Esophagus squamous epithelium (tissue), 5 donors: ENCODE results near the gene GPC5. TPM values are rescaled to one million over a fixed set of nuclear protein-coding genes. Genes with fewer than 3 reads are reported as not detected.

Source experiments
- DNase-seq: peaks from one replicate; lab custom pipeline; 2025; lab: John Stamatoyannopoulos, UW
- H3K27ac ChIP-seq, 4 donors: fragments of 200-600 bp; sonication (generic); one replicate each; pipeline ENCODE4 v1.5.1; 2016 to 2019; ENCODE audit warnings: mild to moderate bottlenecking in 1 of 4
- H3K27me3 ChIP-seq, 4 donors: fragments of 200-600 bp; sonication (generic); 1 replicate in 3 of 4; 2 replicates in 1 of 4; pipeline versions ENCODE4 v1.5.1 to v1.6.0; 2017 to 2021; ENCODE audit warnings: antibody characterized with exemption in 1 of 4
- H3K36me3 ChIP-seq, 3 donors: fragments of 200-600 bp; sonication (generic); one replicate each; pipeline ENCODE4 v1.5.1; 2016 to 2019
- H3K4me1 ChIP-seq, 3 donors: fragments of 200-600 bp; sonication (generic); one replicate each; pipeline ENCODE4 v1.5.1; 2017 to 2019
- H3K4me3 ChIP-seq, 4 donors: fragments of 200-600 bp; sonication (generic); 1 replicate in 3 of 4; 2 replicates in 1 of 4; pipeline ENCODE4 v1.5.1; 2016 to 2019; ENCODE audit warnings: mild to moderate bottlenecking in 2 of 4, moderate library complexity in 1 of 4
- H3K9me3 ChIP-seq, 3 donors: fragments of 200-600 bp; sonication (generic); one replicate each; pipeline ENCODE4 v1.5.1; 2016 to 2019
- POLR2A ChIP-seq, 4 donors: fragments of 450-650 bp; IDR thresholded peaks; one replicate each; pipeline ENCODE4 v1.6.1; 2017; ENCODE audit warnings: antibody characterized with exemption in 4 of 4, mild to moderate bottlenecking in 4 of 4, moderate library complexity in 3 of 4
- WGBS, 2 donors: methylation state at CpG; one replicate each; pipeline ENCODE4 v1.1.5; 2018; 5-methylcytosine and 5-hydroxymethylcytosine counted together
- intact Hi-C: fragments of 100-400 bp; cut with DNase I; formaldehyde crosslinking; loops from one replicate; pipeline ENCODE4 v1.15.0; 2022
- total RNA-seq, 4 donors: library from RNA; depleted of rRNA; stranded (reverse); fragments of >200 nt; gene quantifications; one replicate each; pipeline ENCODE4 v1.1.0, GENCODE V29; 2016
- TF ChIP-seq, protein P1 (sequence below), 6 experiments: fragments of 450-650 bp in 4 of 6; fragments of 200-600 bp in 2 of 6; sonication (generic) in 2 of 6; IDR thresholded peaks; one replicate each; pipeline ENCODE4 v1.5.1; 2016 to 2019; ENCODE audit warnings: antibody characterized with exemption in 6 of 6, mild to moderate bottlenecking in 4 of 6, moderate library complexity in 4 of 6
- donor health status: DM: yes; HTN: yes; CAD: no.

GPC5 gene
- total RNA-seq, 4 donors from 2014 or later = not detected

DNA sequence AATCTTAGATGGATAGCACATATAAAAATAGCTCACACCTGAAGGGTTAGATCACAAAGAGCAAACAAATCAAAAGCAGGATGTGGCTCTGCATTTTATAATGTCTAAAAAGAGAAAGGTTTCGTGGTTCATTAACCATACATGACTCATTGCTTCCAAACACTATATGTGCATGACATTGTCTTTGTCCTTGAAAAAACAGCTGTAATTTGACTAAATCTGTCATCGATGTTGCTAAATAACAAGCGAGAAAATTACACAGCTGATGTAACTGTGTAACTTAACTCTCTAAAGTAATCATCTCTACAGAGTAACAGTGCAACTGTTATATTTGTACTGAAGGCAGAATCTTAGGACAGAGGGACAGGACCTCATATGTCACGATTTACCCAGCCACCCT is 1445.1 kb downstream of the GPC5 start:
- Histone ChIP-seq H3K4me1 (no peaks in the 10 kb centered on the region), H3K4me3 (no peak overlapping the region), H3K36me3 (no peaks in the 10 kb centered on the region), H3K9me3 (no peaks in the 10 kb centered on the region), H3K27ac (no peak overlapping the region), H3K27me3 (no peaks in the 10 kb centered on the region)
- 18 to 21% methylated on average over 4 of the region's 4 CpGs for WGBS, 2 donors
- intact Hi-C loops = no loop called here
- no peak for DNase-seq
- TF ChIP-seq POLR2A (IDR thresholded peaks at IDR 0.05) = no peak
- TF ChIP-seq, protein P1, sequence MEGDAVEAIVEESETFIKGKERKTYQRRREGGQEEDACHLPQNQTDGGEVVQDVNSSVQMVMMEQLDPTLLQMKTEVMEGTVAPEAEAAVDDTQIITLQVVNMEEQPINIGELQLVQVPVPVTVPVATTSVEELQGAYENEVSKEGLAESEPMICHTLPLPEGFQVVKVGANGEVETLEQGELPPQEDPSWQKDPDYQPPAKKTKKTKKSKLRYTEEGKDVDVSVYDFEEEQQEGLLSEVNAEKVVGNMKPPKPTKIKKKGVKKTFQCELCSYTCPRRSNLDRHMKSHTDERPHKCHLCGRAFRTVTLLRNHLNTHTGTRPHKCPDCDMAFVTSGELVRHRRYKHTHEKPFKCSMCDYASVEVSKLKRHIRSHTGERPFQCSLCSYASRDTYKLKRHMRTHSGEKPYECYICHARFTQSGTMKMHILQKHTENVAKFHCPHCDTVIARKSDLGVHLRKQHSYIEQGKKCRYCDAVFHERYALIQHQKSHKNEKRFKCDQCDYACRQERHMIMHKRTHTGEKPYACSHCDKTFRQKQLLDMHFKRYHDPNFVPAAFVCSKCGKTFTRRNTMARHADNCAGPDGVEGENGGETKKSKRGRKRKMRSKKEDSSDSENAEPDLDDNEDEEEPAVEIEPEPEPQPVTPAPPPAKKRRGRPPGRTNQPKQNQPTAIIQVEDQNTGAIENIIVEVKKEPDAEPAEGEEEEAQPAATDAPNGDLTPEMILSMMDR (IDR thresholded peaks at IDR 0.05) = no peak

DNA sequence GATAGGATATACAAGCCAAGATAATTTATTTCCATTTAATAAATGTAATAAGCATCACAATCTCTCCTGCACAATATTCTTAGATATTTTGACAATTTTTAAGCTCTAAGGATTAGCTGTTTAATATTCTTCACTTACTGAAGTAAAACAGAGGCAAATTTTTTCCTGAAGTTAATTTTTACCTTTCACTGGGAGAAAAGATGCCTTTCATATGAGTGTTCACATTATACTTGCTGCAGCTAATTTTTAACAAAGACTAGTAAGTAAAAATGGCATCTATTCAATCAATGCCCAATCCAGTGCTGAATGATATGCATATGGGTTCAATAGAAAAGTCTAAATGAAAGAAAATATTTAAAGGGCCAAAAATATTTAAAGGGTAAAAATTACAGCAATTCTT is 1451.0 kb downstream of the GPC5 start:
- intact Hi-C loops = no loop called here
- no peak overlapping the region for H3K27ac ChIP-seq
- no peaks in the 10 kb centered on the region for H3K36me3 ChIP-seq
- H3K4me3 ChIP-seq = no peak overlapping the region
- TF ChIP-seq POLR2A (IDR thresholded peaks at IDR 0.05) = no peak
- TF ChIP-seq, protein P1 (IDR thresholded peaks at IDR 0.05) = no peak
- DNase-seq = no peak
- no peaks in the 10 kb centered on the region for H3K27me3 ChIP-seq
- no peaks in the 10 kb centered on the region for H3K4me1 ChIP-seq
- no peaks in the 10 kb centered on the region for H3K9me3 ChIP-seq

DNA sequence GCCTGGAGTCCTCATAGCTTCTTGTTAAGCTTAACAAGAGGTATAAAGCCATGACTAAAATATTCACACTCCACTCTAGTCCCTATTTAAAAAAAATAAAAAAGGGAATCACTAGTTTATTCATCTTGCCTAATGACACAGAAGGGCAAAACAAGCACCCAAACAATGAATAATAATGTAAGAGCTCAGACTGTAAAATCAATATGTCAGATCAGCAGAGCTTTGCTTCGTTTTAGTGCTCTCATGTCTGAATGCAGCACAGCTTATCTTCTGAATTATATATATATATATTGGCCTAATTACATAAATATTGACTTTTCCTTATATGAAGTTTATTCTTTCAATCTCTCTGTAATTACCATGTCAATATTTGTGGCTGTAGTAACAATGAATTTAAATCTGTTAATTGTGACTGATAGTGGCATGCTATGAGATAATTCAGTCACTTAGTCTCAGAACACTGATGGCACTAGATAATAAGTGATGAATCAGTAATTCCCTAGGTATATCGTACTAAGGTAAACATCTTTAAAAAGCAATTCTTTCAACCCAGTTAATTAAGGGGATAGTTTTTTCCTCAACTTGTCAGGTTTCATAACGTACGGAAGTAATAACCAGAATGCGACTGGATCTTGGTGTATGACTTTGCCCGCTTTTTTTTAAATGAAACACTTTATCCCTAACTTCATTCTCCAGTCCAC is 1466.3 kb downstream of the GPC5 start:
- intact Hi-C loops = no loop called here
- 71 to 72% methylated on average over 6 of the region's 6 CpGs for WGBS, 2 donors

DNA sequence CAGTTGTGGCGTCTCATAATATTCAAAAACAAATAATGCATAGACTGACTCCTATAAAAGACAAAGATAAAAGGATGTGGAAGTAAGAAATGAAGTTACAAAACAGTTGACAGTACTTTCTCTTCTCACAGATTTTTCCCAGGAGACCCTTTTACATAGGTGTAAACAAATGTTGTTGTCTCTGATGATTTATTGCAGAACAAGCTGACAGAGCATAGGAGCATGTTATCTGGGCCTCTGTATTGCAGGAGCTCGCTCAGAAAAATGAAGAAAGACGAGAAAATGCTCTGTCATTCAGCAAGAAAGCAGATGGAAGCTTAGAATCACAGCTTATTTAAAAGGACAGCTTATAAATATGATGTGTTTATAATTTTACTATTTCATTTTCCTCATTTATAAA is 1474.6 kb downstream of the GPC5 start:
- H3K27me3 ChIP-seq = no peaks in the 10 kb centered on the region
- no peaks in the 10 kb centered on the region for H3K36me3 ChIP-seq
- H3K4me1 ChIP-seq = no peaks in the 10 kb centered on the region
- H3K27ac ChIP-seq = no peak overlapping the region
- no peak for TF ChIP-seq POLR2A (IDR thresholded peaks at IDR 0.05)
- TF ChIP-seq, protein P1 (IDR thresholded peaks at IDR 0.05) = no peak
- H3K9me3 ChIP-seq = no peaks in the 10 kb centered on the region
- intact Hi-C loops = no loop called here
- 45 to 52% methylated on average over 3 of the region's 3 CpGs for WGBS, 2 donors
- no peak overlapping the region for H3K4me3 ChIP-seq
- no peak for DNase-seq

More for the DNA sequence above, 1466.3 kb downstream of the GPC5 start:
- H3K27ac ChIP-seq = no peak overlapping the region
- TF ChIP-seq, protein P1 (IDR thresholded peaks at IDR 0.05) = no peak
- TF ChIP-seq POLR2A (IDR thresholded peaks at IDR 0.05) = no peak
- no peaks in the 10 kb centered on the region for H3K4me1 ChIP-seq
- no peaks in the 10 kb centered on the region for H3K9me3 ChIP-seq
- H3K27me3 ChIP-seq = no peaks in the 10 kb centered on the region
- no peak for DNase-seq
- no peaks in the 10 kb centered on the region for H3K36me3 ChIP-seq
- no peak overlapping the region for H3K4me3 ChIP-seq

DNA sequence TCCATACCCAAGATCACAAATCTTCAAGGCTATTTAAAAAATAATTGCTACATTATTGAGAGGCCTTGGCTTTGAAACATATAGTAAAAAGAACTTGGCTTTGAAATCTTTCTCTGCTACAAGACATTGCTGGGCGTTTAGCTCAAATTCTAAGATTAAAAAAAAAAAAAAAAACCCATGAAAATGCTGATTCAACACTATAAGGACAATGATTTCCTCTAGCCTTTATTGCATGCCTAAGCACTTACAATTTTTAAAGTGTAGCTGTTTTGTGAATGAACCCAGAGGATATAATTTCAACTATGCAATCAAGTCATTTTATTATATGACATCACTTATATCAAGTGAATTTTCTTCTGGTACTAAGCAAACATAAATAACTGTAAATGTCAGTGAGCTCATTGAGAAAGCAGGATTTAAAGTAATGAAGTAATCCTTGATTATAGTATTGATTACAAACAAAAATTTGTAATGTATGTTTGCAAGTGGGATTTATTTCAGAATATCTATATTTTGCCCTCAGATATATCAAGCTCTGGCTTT is 1488.2 kb downstream of the GPC5 start:
- H3K36me3 ChIP-seq = no peaks in the 10 kb centered on the region
- DNase-seq = no peak
- H3K9me3 ChIP-seq = no peaks in the 10 kb centered on the region
- 27 to 36% methylated on average over 1 of the region's 1 CpG for WGBS, 2 donors
- no peak for TF ChIP-seq POLR2A (IDR thresholded peaks at IDR 0.05)
- TF ChIP-seq, protein P1 (IDR thresholded peaks at IDR 0.05) = no peak
- H3K27ac ChIP-seq = no peak overlapping the region
- H3K4me3 ChIP-seq = no peak overlapping the region
- no peaks in the 10 kb centered on the region for H3K27me3 ChIP-seq
- H3K4me1 ChIP-seq = no peaks in the 10 kb centered on the region
- intact Hi-C loops = no loop called here
